M059J (cell line): ENCODE data around the gene RPS21. TPM values are rescaled to one million over a fixed set of nuclear protein-coding genes. Genes with fewer than 3 reads are reported as not detected.

Experiments
- DNase-seq: peaks from one replicate; pipeline ENCODE4 v3.0.0-alpha.2; 2012; ENCODE audit warnings: low read depth
- total RNA-seq: library from RNA; depleted of rRNA; stranded (reverse); fragments of >200 nt; shearing (Covaris generic); gene quantifications from 2 replicates; pipeline ENCODE4 v1.2.3, GENCODE V29; 2014

The RPS21 gene
- total RNA-seq, 1 experiment from 2014 or later, result 1,541 TPM

DNA sequence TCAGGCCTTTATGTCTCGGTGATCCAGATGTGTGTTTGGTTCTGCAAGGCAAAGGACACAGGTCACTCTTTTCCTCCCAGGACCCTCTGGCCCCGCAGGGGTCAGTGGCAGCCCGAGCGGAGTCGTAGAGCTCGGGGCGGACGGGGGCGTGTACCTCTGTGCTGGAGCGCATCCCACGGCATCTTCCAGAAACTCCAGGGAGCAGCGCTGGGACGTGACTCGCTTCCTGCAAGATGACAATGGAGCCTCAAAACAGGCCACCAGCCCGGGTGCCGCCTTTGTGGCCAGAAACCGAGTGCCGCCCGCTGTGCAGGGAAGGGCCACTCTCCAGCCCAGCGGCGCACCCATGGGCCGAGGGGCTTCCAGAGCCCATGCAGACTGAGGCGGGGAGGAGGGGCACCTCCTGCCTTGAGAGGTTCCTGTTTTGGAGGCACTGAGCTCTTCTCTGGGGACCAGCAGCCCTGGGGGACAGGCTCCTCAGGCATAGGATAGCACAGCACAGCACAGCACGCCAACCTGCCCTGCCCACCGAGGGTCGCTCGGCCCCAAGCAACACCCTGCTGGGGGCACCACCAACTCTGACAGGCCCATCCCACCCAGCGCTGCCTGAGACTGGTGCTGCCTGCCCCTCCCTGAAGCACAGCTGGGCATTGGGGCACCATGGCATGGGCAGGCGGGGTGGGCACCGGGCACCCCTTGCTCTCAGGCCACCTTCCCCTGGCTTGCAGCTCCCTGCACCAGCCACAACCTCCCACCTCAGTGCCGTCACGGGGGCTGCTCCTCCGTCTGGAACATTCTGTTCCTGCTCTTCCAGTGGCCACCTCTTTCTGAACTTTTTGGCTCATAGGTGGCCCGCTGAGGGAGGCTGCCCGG is 9.7 kb downstream of the RPS21 start:
- DNase-seq, result no peak

- no peak for DNase-seq
Observed at GRCh38 chr20:62398120-62398821, 11.4 kb downstream of the RPS21 start.

DNA sequence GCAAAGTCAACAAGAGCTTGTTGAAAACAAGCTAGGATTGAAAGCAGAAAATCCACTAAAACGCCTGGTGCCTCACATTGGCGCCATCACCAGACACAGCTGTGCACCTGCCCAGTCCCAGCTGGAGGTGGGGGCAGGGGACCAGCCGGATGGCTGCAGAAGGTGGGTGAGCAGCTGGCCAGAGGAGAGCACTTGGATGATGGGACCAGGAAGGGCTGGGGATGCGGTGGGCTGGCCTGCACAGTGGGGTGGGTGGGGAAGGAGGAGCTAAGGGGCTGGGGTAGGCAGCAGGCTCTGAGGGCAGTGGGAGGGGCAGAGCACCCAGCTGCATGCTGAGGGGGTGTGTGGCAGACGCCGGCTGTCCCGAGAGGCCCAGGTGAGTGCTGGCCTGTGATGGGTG is 13.1 kb downstream of the RPS21 start:
- DNase-seq, result no peak

- no peak for DNase-seq
Observed at GRCh38 chr20:62400541-62400940, 13.6 kb downstream of the RPS21 start.

DNA sequence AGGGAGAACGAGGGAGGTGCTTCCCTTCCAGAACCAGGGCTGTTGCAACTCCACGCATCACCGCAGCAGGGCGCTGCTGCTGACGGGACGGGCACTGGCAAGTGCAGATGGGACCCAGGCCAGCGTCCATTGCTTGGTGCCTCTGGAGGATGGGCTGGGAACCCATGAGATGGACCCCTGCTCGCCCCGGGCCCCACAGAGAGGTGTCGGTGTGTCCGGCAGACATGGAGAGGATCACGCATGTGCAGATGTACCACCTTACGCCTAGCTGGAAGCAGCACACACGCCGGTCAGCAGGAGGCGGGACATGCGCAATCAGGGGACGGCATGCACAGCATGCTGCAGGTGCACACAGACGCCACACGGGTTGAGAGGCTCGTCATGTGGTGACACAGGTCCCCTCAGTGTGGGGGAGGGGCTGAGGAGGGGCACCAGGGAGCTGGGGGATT is 14.5 kb downstream of the RPS21 start:
- DNase-seq, result no peak

- DNase-seq, result no peak
Observed at GRCh38 chr20:62402456-62403150, 15.7 kb downstream of the RPS21 start.

GRCh38 chr20:62403331-62403730 is 16.4 kb downstream of the RPS21 start:
- no peak for DNase-seq

DNA sequence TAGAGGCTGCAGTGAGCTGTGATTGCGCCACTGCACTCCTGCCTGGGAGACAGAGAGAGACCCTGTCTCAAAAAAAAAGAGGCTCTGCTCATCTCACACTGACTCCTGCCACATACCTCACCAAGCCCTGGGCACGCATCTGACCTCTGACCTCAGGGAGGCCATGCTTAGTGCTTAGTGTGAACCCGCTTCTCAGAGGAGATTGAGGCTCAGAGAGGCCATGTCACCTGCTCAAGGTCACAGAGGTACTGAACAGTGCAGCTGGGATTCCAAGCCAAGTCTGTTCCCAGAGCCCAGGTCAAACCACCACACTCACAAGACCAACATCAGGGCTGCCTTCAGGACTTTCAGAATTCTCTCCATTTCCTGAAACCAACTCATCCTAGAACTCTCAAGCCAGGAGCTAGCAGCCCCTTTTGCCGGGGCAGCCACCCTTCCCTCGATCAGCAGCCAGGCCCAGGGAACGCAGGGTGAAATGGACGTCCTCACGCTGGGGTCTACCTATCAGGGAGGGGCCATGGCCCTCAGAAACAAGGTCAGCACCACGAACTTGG is 17.3 kb downstream of the RPS21 start:
- DNase-seq, result no peak

DNA sequence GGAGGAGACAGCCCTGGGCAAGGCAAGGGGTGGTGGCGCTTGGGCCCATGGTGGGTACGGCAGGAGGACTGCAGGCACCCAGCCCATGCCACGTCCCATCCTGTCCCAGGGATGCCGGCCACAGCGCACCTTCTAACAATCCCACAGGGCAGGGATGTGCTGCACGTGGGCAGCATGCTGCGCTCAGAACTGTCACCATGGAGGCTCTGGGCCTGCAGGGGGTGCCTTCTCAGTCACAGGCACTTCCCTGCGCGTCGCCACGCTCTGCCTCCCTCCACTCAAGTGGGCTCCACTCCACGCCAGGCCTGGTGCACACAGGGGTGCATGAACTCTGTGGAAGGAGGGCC is 17.8 kb downstream of the RPS21 start:
- no peak for DNase-seq

DNA sequence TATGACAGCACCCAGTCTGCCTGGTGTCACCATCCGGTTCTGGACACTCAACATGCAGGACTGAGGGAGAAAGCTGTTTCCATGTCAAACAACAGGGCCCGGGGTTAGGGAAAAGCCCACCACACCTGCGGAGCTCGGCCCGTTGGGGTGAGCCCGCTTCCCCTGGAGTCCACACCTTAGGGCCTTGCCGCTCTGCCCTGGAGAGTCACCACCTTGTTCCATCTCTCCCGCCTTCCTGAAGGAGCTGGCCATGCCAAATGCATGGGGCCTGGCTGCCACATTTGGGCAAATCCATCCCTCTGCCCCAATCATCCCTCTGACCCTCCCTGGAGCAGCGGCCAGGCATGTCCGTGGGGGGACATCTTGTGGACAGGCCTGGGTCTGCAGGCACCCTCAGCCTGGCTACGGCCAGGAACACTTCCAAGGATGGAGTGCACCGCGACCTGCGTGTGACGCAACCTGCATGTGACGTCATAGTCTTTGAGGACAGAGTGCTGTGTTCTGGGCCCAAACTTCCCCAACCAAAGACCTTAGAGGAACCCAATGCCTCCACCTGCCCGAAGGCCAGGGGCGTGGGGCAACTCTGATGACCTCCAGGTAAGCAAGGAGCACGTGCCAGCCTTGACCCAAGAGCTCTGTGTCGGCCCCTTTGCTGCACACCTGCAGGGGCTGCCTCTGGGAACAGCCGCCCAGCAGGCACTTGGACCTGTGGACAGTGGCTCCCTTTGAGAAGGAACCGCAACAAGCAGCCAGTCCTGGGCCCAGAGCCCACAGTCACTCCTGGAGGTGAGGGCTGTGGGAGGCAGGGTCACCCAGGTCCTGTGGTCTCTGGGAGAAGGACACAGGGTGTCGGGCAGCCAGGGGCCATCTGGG is 18.4 kb downstream of the RPS21 start:
- peak; percentile 51 for DNase-seq

- DNase-seq, result no peak
Observed at GRCh38 chr20:62405981-62406513, 19.1 kb downstream of the RPS21 start.

DNA sequence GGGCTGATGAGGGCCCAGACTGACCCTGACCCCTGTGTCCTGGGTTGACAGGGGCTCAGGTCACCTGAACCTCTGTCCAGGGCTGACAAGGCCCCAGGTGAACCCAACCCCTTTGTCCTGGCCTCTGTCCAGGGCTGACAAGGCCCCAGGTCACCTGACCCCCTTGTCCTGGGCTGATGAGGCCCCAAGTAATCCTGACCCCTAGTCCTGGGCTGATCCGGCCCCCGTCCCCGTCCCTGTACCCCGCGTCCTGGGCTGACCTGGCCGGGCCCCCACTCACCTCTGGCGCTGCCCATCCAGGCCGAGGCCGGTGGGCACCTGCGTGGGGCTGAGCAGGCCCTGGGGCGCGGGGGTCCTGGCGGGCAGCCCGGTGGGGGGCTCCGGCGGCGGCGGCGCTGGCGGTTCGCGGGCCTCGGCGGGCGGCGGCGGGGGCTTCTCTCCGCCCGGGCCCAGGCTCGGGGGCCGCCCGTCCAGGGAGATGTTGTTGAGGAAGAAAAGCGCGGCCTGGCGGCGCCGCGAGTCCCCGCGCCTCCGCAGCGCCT is 19.8 kb downstream of the RPS21 start:
- peak; percentile 24 for DNase-seq

- DNase-seq, result peak; percentile 95
Observed at GRCh38 chr20:62407221-62407992, 20.5 kb downstream of the RPS21 start, which contains the start of gene CABLES2. TSS of gene CABLES2 (minus strand) at chr20:62407285. CDS start at chr20:62407276, 9 bp downstream.

GRCh38 chr20:62408055-62408454 is 21.2 kb downstream of the RPS21 start:
- no peak for DNase-seq

DNA sequence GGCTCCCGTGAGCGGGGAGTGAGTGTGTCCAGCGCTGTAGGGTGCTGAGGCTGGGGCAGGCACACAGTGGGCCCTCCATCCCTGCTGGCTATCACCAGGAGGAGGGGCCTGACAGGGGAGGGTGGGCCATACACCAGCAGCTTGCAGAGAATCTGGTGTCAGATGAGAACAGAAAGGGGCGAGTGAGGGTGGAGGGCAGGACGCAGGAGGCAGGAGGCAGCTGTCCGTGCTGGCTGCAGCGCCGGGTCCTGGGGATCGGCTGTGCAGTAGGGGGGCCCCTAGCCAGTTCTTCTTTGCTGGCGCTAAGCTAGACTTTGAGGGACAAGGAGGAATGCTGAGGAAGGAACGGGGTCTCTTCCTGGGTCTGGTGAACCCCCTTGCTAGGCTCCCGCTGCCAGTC is 21.7 kb downstream of the RPS21 start:
- no peak for DNase-seq

DNA sequence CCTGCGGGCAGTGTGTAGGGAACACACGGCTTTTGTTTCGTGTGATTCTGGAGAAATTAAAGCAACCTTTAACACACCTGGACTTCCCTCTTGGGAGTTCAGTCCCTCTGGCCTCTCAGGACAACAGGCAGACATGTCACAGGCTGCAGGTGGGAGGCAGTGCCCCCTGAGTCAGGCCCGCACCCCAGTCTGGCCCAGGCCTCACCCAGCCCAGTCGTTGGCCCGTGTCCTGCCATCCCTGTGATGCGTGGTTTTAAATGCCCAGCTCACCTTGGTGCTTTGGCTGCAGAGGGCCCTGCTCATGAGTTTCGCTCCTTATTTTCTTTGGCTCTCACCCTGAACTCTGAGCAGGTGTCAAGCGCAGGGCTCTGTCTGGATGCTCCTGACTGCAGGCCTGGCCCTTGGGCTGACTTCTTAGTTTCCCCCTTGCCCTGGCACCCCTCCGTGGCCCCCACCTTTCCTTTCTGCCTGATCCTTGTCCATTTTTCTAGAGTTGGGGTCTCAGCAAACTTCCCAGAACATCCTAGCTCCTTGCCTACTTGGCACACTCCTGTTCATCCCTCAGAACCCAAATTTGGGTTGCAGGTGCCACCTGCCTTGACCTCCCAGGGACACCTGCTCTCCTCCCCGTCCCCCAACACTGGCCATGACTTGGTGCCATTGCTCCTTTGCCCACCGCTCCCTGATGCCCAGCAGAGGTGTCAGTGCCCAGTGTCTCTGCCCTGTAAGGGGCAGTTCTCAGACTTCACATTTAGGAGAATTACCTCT is 22.4 kb downstream of the RPS21 start:
- no peak for DNase-seq

GRCh38 chr20:62409931-62410745 is 23.2 kb downstream of the RPS21 start:
- peak; percentile 76 for DNase-seq
